ENCODE measurements around the gene DCHS1. TPM values are rescaled to one million over a fixed set of nuclear protein-coding genes. Genes with fewer than 3 reads are reported as not detected.

Gene DCHS1, protein sequence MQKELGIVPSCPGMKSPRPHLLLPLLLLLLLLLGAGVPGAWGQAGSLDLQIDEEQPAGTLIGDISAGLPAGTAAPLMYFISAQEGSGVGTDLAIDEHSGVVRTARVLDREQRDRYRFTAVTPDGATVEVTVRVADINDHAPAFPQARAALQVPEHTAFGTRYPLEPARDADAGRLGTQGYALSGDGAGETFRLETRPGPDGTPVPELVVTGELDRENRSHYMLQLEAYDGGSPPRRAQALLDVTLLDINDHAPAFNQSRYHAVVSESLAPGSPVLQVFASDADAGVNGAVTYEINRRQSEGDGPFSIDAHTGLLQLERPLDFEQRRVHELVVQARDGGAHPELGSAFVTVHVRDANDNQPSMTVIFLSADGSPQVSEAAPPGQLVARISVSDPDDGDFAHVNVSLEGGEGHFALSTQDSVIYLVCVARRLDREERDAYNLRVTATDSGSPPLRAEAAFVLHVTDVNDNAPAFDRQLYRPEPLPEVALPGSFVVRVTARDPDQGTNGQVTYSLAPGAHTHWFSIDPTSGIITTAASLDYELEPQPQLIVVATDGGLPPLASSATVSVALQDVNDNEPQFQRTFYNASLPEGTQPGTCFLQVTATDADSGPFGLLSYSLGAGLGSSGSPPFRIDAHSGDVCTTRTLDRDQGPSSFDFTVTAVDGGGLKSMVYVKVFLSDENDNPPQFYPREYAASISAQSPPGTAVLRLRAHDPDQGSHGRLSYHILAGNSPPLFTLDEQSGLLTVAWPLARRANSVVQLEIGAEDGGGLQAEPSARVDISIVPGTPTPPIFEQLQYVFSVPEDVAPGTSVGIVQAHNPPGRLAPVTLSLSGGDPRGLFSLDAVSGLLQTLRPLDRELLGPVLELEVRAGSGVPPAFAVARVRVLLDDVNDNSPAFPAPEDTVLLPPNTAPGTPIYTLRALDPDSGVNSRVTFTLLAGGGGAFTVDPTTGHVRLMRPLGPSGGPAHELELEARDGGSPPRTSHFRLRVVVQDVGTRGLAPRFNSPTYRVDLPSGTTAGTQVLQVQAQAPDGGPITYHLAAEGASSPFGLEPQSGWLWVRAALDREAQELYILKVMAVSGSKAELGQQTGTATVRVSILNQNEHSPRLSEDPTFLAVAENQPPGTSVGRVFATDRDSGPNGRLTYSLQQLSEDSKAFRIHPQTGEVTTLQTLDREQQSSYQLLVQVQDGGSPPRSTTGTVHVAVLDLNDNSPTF (N-terminal part only)
- 13.7 and 17.4 TPM in 2 replicates for total RNA-seq

DNA sequence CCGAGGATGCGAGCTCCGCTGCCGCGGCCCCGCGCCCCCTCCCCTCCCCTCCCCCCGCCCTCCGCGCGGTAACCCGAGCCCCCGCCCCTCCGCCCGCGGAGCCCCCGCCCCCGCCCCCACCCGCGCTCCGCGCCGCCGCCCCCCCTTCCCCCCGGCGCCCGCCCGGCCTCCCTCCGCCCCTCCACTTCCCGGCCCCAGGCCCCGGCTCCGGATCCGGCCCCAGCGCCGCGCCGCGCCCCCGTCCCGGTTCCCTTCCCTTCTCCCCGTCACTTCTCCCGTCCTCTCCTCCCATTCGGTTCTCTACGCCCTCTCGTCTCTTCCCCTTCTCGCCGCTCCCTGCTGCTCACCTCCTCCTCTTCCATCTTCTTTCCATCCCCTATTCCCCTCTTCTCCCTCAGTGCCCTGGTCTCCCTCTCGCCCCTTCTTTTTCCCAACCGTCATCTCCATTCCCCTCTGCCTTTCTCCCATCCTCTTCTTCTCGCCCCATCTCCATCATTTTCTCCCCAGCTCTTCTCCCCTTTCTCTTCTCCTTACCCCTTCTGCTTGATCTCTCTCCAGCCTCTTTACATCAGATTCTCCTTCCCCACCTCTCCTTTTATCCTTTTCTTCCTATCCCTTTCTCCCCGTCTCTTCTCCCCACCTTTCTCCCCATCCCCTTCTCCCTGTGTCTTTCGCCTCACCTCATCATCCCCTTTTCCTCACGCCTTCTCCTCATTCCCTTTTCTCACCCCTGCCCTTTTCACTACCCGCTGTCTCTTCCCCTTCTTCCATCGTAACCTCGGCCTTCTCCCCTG lies at the start of gene DCHS1:
DCHS1 (minus strand) TSS at position 20 of the 794 bp plus-strand sequence. CDS start 14,196 bp downstream, outside the sequence.

DNA sequence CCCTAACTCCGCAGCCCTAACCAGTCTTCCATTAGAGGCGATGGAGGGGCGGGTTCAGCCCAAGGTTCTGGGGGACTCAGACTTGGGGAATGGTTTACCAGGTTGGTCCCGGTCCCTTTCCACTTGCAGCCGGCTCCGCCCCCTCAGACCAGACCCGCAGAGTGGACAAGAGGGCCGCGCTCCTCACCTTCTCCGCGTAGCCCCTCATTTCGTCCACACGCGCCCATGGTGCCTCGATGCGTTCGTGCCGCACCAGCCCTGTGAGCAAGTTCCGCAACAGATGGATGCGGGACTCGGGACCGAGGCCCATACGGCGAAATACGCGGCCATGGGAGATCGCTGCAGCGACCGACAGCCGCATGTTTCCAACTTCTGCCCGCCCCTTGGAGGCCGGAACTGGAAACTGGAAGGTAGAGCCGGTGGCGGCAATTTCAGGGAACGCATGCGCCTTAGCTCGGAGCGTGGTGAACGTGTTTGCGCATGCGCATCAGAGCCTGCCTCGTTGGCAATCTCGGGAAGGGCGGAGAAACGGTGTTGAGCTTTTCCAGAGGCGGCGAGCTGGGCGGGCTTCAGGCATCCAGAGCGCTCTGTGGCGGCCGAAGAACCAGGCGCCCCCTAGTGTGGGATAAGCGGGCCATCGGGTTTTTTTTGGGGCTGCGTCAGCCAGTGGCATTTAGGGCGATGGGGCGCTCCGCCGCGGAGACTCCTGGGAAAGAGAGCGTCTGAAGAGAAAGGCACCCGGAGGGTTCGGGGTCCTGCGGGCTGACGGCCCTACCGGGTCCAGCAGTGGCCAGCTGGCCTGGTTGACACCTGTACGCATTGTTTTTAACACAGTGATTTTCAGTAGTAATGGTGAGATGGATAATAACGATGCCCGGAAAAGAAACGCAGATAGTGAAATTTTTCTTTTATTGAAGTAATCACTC lies 27.6 kb upstream of the DCHS1 start, which contains the start of gene MRPL17:
MRPL17 (minus strand) TSS at position 405 of the 926 bp plus-strand sequence; CDS start at position 361, 44 bp downstream.

DNA sequence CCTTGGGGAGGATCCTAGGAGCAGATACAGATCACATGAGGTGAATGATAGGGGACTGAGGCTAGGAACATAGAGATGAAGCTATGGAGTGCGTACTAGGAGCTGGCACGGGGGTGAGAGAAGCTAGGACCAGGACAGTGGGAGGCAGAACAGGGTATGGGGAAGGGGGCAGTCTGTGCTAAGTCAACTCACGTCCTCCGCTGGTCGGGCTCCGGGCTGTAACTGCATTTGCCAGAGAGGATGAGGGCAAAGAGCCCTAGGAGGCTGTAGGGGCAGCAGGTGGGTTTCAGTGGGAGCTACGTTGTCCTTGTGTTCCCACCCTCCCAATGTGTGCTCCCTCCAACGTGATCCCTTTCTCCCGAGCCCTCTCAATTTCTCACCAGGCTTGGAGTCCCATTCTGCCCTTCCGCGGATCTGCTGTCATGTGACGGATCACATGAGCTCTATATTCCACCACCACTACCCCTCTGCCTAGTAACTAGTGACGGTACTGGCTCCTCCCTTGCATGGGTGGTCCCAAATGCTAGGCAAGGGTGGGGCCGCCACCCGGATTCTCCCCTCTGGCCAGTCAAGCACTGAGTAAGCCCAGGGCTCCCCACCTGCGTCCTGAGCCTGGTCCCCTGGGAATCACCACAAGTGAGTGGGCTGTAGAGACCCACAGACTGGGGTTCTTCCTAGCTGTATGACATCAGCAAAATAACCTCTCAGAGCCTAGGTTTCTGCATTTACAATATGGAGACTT lies 36.4 kb downstream of the DCHS1 start, which contains the start of gene TPP1:
TPP1 (minus strand) TSS at position 419 of the 742 bp plus-strand sequence; CDS start at position 397, 22 bp downstream.

DNA sequence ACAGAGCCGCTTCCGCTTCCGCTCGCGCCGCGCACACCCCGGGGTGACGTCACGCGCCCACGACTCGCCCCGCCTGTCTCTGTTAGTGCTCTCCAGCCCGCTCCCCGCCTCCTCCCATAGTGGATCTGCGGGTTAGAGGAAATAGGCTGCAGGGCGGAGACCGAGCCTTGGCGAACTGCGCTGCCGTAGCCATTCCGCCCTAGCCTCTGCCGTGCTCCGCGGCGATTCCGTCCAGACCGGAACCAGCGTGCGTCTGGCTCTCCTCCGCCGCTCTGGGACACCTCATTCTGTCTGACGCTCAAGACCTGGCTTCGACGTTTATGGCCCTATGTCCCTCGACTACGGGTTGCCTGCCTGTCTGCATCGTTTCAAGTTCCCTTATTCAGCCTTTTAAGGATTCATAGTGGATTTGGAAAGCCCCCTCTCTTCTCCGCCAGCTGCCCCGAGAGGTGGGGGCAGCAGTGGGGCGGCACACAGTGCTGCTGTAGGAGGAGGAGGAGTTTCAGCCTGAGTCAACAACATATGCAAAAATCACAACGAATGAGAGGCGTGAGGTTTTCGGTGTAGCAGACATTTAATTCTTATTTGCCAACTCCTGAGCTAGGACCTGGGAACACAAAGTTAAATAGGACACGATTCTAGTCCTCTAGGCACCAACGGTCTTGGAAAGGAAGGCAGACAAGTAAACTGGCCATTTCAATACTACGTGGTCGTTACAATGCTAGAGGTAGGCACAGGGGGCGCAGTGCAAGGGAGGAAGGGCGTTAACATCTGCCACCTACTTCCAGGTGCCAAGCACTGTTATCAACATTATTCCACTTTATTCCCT lies 43.2 kb downstream of the DCHS1 start, which contains the start of gene TAF10:
TAF10 (minus strand) TSS at position 4 of the 829 bp plus-strand sequence. CDS start 27 bp downstream, outside the sequence.

DNA sequence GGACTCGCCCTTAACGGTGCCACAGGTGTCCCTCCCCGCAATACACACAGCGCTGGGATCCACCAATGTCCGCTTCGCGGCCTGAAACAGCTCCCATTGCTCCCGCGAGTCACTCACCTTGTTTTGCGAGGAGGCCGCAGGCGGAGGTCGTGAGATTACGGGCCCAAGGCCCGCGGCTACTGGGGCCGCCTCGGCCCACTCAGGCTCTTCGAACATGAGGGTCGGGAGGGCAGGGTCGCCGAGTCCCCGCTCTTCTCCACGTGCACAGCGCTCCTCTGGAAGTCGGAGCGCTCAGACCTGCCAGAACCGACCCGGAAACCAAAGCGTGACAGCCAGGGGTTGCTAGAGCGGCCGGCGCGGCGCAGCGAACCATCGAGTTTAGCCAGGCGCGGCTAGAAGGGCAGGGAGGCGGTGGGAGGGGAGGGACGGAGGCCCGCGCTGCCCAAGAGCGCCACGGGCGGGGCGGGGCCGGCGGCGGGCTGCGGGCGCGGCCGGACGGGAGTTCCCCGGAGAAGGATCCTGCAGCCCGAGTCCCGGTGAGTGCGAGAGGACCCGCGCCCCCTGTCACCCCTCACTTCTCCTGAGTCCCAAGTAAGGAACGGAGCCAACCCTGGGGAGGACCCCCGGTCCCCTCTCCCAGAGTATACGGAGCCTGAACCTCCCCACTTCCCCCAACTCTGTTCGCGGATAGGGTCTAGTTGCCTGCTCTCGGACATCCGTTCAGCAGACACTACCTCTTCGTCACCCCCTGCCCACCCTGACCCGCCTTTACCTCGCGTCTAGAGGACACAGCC lies 52.1 kb downstream of the DCHS1 start, which contains the start of the genes ILK and RRP8:
ILK (plus strand) TSS at position 488 of the 794 bp plus-strand sequence. CDS start 498 bp downstream, outside the sequence.
RRP8 (minus strand) TSS at position 330 of the 794 bp plus-strand sequence; CDS start at position 216, 114 bp downstream.

Other genes starting within 250 kb of the DCHS1 start
- gene APBB1, start 236.7 kb downstream of the DCHS1 start, total RNA-seq = 32.1 and 37.8 TPM in 2 replicates
- gene HPX, start 214.8 kb downstream of the DCHS1 start, total RNA-seq = 0.65 and 2.2 TPM in 2 replicates
- 13.3 and 13.5 TPM in 2 replicates for gene TRIM3, start 181.9 kb downstream of the DCHS1 start, total RNA-seq
- 47.9 and 59.8 TPM in 2 replicates for gene ARFIP2, start 174.5 kb downstream of the DCHS1 start, total RNA-seq
- gene TIMM10B, start 174.3 kb downstream of the DCHS1 start, total RNA-seq = 37.9 and 46.8 TPM in 2 replicates
- 7.9 and 9.3 TPM in 2 replicates for gene DNHD1, start 158.5 kb downstream of the DCHS1 start, total RNA-seq
- gene RRP8, start 52.2 kb downstream of the DCHS1 start, total RNA-seq = 9.8 and 11.2 TPM in 2 replicates
- 126 and 130 TPM in 2 replicates for gene ILK, start 52.0 kb downstream of the DCHS1 start, total RNA-seq
- gene TAF10, start 43.6 kb downstream of the DCHS1 start, total RNA-seq = 24.1 and 38.9 TPM in 2 replicates
- gene TPP1, start 36.4 kb downstream of the DCHS1 start, total RNA-seq = 68.5 and 100 TPM in 2 replicates
- gene MRPL17, start 27.5 kb upstream of the DCHS1 start, total RNA-seq = 27.3 and 32.3 TPM in 2 replicates
- gene OR2AG2, start 116.2 kb upstream of the DCHS1 start, total RNA-seq = 0.39 and 0.43 TPM in 2 replicates
- gene OR2AG1, start 127.2 kb upstream of the DCHS1 start, total RNA-seq = under 0.01 TPM in 1 of 2 replicates, not detected in the other
- 0.52 and 0.76 TPM in 2 replicates for gene OR6A2, start 143.9 kb upstream of the DCHS1 start, total RNA-seq
- not detected in 2 replicates for gene OR10A5, start 189.9 kb upstream of the DCHS1 start, total RNA-seq
- not detected in 2 replicates for gene OR10A2, start 207.2 kb upstream of the DCHS1 start, total RNA-seq
- gene OR10A4, start 220.8 kb upstream of the DCHS1 start, total RNA-seq = not detected in 2 replicates
- gene OR2D2, start 236.7 kb upstream of the DCHS1 start, total RNA-seq = 0.78 and 1.2 TPM in 2 replicates

All from articular chondrocyte of knee joint (primary cell).